Mesenchymal stem cell (in vitro differentiated cells and primary cell): ENCODE measurements around the gene PACRGL.
A peak's percentile ranks its signal among the peaks of the same experiment; 100 is the strongest.

Source experiments
- DNase-seq: peaks from one replicate; pipeline ENCODE4 v3.0.0-alpha.2; 2013
- H2AFZ ChIP-seq: one replicate; pipeline ENCODE4 v1.6.1; 2013; ENCODE audit warnings: low read depth, mild to moderate bottlenecking, control low read depth, inconsistent platforms, low read length, moderate library complexity
- H2AK5ac ChIP-seq: 2 replicates; pipeline ENCODE4 v1.6.1; 2013; ENCODE audit warnings: low read length, moderate library complexity, mild to moderate bottlenecking, inconsistent platforms; ENCODE audit not compliant: severe bottlenecking
- H2BK120ac ChIP-seq: one replicate; pipeline ENCODE4 v1.6.1; 2013; ENCODE audit warnings: low read depth, mild to moderate bottlenecking, inconsistent platforms, low read length, moderate library complexity
- H2BK12ac ChIP-seq, 2 experiments: one replicate each; pipeline ENCODE4 v1.6.1; 2013; ENCODE audit warnings: inconsistent platforms in 2 of 2, low read length in 2 of 2, mild to moderate bottlenecking in 2 of 2, moderate library complexity in 2 of 2, control low read depth in 1 of 2
- H2BK15ac ChIP-seq: one replicate; pipeline ENCODE4 v1.6.1; 2013; ENCODE audit warnings: mild to moderate bottlenecking, low read depth, inconsistent platforms; ENCODE audit not compliant: poor library complexity, severe bottlenecking
- H2BK5ac ChIP-seq: 2 replicates; pipeline ENCODE4 v1.6.1; 2013; ENCODE audit warnings: low read depth, mild to moderate bottlenecking, low read length, control low read depth, inconsistent platforms; ENCODE audit not compliant: poor library complexity, severe bottlenecking
- H3K14ac ChIP-seq, 2 experiments: one replicate each; pipeline ENCODE4 v1.6.1; 2013; ENCODE audit warnings: inconsistent platforms in 2 of 2, low read length in 2 of 2, control low read depth in 1 of 2, mild to moderate bottlenecking in 1 of 2, moderate library complexity in 1 of 2
- H3K18ac ChIP-seq, 2 experiments: one replicate each; pipeline ENCODE4 v1.6.1; 2013; ENCODE audit warnings: inconsistent platforms in 2 of 2, low read length in 2 of 2, control low read depth in 1 of 2, low read depth in 1 of 2, mild to moderate bottlenecking in 1 of 2
- H3K23ac ChIP-seq, 2 experiments: one replicate each; pipeline ENCODE4 v1.6.1; 2013; ENCODE audit warnings: inconsistent platforms in 2 of 2, low read length in 2 of 2, mild to moderate bottlenecking in 2 of 2, moderate library complexity in 2 of 2, control low read depth in 1 of 2
- H3K27ac ChIP-seq: 2 replicates; pipeline ENCODE4 v1.5.1; 2013; ENCODE audit warnings: mild to moderate bottlenecking, moderate library complexity, low read length, control low read depth, inconsistent platforms; ENCODE audit not compliant: poor library complexity, severe bottlenecking
- H3K27me3 ChIP-seq, 2 experiments: 2 replicates each; pipeline versions ENCODE4 v1.6.1 to v1.7.0; 2013; ENCODE audit warnings: low read length in 2 of 2, mild to moderate bottlenecking in 2 of 2, moderate library complexity in 2 of 2, control low read depth in 1 of 2, inconsistent platforms in 1 of 2; ENCODE audit not compliant: control insufficient read depth in 1 of 2, insufficient read depth in 1 of 2
- H3K36me3 ChIP-seq, 2 experiments: 2 replicates each; pipeline versions ENCODE4 v1.6.1 to v1.7.0; 2013; ENCODE audit warnings: low read length in 2 of 2, control low read depth in 1 of 2, inconsistent platforms in 1 of 2, low read depth in 1 of 2, mild to moderate bottlenecking in 1 of 2; ENCODE audit not compliant: insufficient read depth in 2 of 2, control insufficient read depth in 1 of 2
- H3K4ac ChIP-seq, 2 experiments: one replicate each; pipeline ENCODE4 v1.6.1; 2013; ENCODE audit warnings: inconsistent platforms in 2 of 2, low read length in 2 of 2, mild to moderate bottlenecking in 2 of 2, moderate library complexity in 2 of 2, control low read depth in 1 of 2, low read depth in 1 of 2
- H3K4me1 ChIP-seq: 2 replicates; pipeline ENCODE4 v1.6.1; 2013; ENCODE audit warnings: low read depth, low read length, control low read depth; ENCODE audit not compliant: control insufficient read depth, insufficient read depth
- H3K4me2 ChIP-seq: 2 replicates; pipeline ENCODE4 v1.6.1; 2013; ENCODE audit warnings: low read length, mild to moderate bottlenecking, inconsistent platforms; ENCODE audit not compliant: poor library complexity, severe bottlenecking
- H3K4me3 ChIP-seq, 2 experiments: 2 replicates each; pipeline versions ENCODE4 v1.5.1 to v1.7.0; 2013; ENCODE audit warnings: low read length in 2 of 2, mild to moderate bottlenecking in 2 of 2, control low read depth in 1 of 2, low read depth in 1 of 2; ENCODE audit not compliant: insufficient read depth in 1 of 2
- H3K79me1 ChIP-seq: replicated peaks from 2 replicates; pipeline ENCODE4 v1.6.1; 2013; ENCODE audit warnings: mild to moderate bottlenecking, control low read depth, low read length, inconsistent platforms; ENCODE audit not compliant: poor library complexity, severe bottlenecking
- H3K9ac ChIP-seq: 2 replicates; pipeline ENCODE4 v1.7.0; 2013; ENCODE audit warnings: mild to moderate bottlenecking, low read length, moderate library complexity
- H3K9me3 ChIP-seq: 2 replicates; pipeline ENCODE4 v1.7.0; 2013; ENCODE audit warnings: mild to moderate bottlenecking, low read length; ENCODE audit not compliant: control insufficient read depth
- H4K8ac ChIP-seq: one replicate; pipeline ENCODE4 v1.6.1; 2013; ENCODE audit warnings: inconsistent platforms, mild to moderate bottlenecking, low read length, moderate library complexity
- H4K91ac ChIP-seq: one replicate; pipeline ENCODE4 v1.6.1; 2013; ENCODE audit warnings: mild to moderate bottlenecking, low read length, inconsistent platforms
- WGBS: methylation state at CpG from one replicate; pipeline ENCODE4 v1.1.7; 2013; ENCODE audit warnings: mixed read lengths; 5-methylcytosine and 5-hydroxymethylcytosine counted together

Gene PACRGL

DNA sequence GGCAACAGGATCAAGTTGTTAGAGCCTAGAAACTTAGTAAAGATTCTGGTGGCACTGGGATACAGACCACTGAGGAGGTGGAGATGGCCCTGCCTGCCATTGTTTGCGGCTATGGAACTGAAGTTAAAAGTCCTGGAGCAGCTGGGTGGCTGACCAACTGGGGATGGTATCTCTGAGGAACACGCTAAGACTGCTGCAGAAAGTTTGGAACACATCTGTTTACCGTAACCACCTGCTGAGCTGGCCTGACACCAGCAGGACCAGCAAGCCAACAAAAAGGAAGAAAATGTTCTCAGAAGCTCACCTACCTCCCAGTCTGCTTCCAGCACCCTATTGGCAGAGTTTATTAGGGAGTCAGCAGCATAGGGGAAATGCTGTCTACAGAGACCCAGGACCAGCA, 17.4 kb upstream of the PACRGL start:
- Histone ChIP-seq H3K23ac (no peak overlapping the region), H3K27me3 (peaks cover 0 to 6% of the 10 kb centered on the region in 2 experiments), H3K9ac (no peak overlapping the region), H4K8ac (no peak overlapping the region), H3K4me3 (no peak overlapping the region), H2BK5ac (no peak overlapping the region), H3K4me1 (no peaks in the 10 kb centered on the region), H3K79me1 (no peaks in the 10 kb centered on the region), H2AFZ (no peak overlapping the region), H2BK12ac (no peak overlapping the region), H3K18ac (no peak overlapping the region), H3K4me2 (no peak overlapping the region), H2BK15ac (no peak overlapping the region), H3K27ac (no peak overlapping the region), H3K14ac (no peak overlapping the region), H3K36me3 (no peaks in the 10 kb centered on the region), H3K9me3 (no peaks in the 10 kb centered on the region), H4K91ac (no peak overlapping the region), H2AK5ac (no peak overlapping the region), H3K4ac (no peak overlapping the region), H2BK120ac (no peak overlapping the region)
- no peak for DNase-seq
- WGBS = 69% methylated on average over 3 of the region's 3 CpGs

DNA sequence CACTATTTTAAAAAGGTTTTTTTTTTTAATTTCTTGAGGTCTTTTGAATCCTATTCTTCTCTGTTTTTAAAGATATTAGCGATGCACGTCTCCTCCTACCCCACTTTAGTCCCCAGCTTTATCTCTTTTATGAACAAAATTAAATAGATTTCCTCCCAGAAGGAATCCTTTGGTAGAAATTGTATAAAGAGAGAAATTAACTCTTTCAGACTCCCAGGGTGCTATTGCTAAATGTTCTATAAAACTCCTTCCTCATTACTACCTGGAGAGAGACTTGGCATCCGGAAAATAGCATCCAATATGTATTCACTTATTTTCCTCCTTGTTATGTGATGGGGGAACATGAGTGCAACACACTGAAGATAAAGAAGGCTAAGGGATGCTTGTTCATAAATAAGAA, 16.5 kb upstream of the PACRGL start:
- Histone ChIP-seq H3K27ac (no peak overlapping the region), H3K18ac (no peak overlapping the region), H3K14ac (no peak overlapping the region), H3K9me3 (no peaks in the 10 kb centered on the region), H3K9ac (no peak overlapping the region), H2AK5ac (no peak overlapping the region), H2AFZ (no peak overlapping the region), H3K36me3 (no peaks in the 10 kb centered on the region), H3K23ac (no peak overlapping the region), H3K4me2 (no peak overlapping the region), H2BK12ac (no peak overlapping the region), H3K4ac (no peak overlapping the region), H4K8ac (no peak overlapping the region), H2BK120ac (no peak overlapping the region), H2BK5ac (no peak overlapping the region), H3K27me3 (peaks cover 0 to 4% of the 10 kb centered on the region in 2 experiments), H3K79me1 (no peaks in the 10 kb centered on the region), H4K91ac (no peak overlapping the region), H2BK15ac (no peak overlapping the region), H3K4me3 (no peak overlapping the region), H3K4me1 (no peaks in the 10 kb centered on the region)
- WGBS = no CpG with 5 or more reads among the region's 3 CpGs
- DNase-seq = no peak

DNA sequence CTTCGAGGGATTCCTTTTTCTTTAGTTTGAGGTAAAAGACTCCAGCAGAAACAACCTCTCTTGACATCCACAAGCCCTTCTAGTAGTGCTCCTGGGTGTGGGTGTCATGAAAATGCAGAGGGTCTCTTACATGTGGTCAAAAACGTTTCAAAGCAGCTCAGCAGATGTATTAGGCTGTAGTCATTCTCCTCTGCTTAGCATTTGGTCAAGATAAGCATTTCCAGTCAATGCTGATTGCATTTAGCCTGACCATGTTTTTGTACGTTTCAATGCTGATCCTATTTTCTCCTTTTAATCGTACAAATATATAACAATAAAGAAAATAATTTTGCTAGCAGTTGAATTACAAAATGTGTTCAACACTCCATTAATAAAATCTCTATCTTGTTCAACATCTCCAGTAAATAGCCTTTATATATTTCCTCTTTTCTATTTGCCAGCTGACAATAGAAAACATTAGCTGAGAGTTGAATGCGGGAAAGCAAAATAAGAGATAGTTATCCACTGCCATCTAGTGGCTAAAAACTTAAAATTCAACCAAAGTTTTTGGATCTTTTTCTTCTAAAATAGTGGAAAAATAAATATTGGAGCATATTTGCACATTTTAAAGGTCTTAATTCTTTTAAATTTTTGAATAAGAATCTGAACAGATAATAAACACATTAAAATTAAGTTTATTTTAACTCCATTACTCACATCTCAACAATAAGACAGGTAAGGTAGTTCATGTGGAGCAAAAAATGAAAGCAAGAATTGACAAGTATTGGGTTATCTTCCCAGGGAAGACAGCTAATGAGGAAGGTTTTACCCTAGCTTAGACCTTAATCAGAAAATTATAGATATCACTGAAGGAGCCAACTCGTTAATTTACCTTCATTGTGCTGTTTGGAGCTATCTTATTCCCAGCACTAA, 15.2 kb upstream of the PACRGL start:
- DNase-seq = peak; percentile 40
- WGBS = 38% methylated on average over 3 of the region's 6 CpGs
- H3K4me2 ChIP-seq = no peak overlapping the region
- H3K36me3 ChIP-seq = no peaks in the 10 kb centered on the region
- H3K4ac ChIP-seq = no peak overlapping the region
- H2BK15ac ChIP-seq = no peak overlapping the region
- no peaks in the 10 kb centered on the region for H3K9me3 ChIP-seq
- H3K4me1 ChIP-seq = no peaks in the 10 kb centered on the region
- H4K8ac ChIP-seq = no peak overlapping the region
- H3K27me3 ChIP-seq = peaks cover 0 to 4% of the 10 kb centered on the region in 2 experiments
- H3K14ac ChIP-seq = no peak overlapping the region
- H2AK5ac ChIP-seq = no peak overlapping the region
- no peak overlapping the region for H4K91ac ChIP-seq
- no peak overlapping the region for H2BK5ac ChIP-seq
- H2BK120ac ChIP-seq = no peak overlapping the region
- no peak overlapping the region for H3K4me3 ChIP-seq
- H3K9ac ChIP-seq = no peak overlapping the region
- no peak overlapping the region for H3K27ac ChIP-seq
- no peak overlapping the region for H3K23ac ChIP-seq
- no peak overlapping the region for H2AFZ ChIP-seq
- H3K79me1 ChIP-seq = no peaks in the 10 kb centered on the region
- H3K18ac ChIP-seq = no peak overlapping the region
- no peak overlapping the region for H2BK12ac ChIP-seq

- H3K4me3 ChIP-seq = no peak overlapping the region
- H2BK5ac ChIP-seq = no peak overlapping the region
- peak overlapping the region; percentile 29 for H3K9ac ChIP-seq
- H3K79me1 ChIP-seq = no peaks in the 10 kb centered on the region
- H3K4me1 ChIP-seq = no peaks in the 10 kb centered on the region
- DNase-seq = peak; percentile 80
- H4K91ac ChIP-seq = no peak overlapping the region
- H2BK15ac ChIP-seq = no peak overlapping the region
- no peaks in the 10 kb centered on the region for H3K27me3 ChIP-seq
- H3K23ac ChIP-seq = no peak overlapping the region
- no peak overlapping the region for H3K14ac ChIP-seq
- no peak overlapping the region for H3K4me2 ChIP-seq
- H2AFZ ChIP-seq = no peak overlapping the region
- H4K8ac ChIP-seq = no peak overlapping the region
- no peaks in the 10 kb centered on the region for H3K9me3 ChIP-seq
- no peak overlapping the region for H3K18ac ChIP-seq
- 31% methylated on average over 1 of the region's 3 CpGs for WGBS
- H2AK5ac ChIP-seq = no peak overlapping the region
- no peaks in the 10 kb centered on the region for H3K36me3 ChIP-seq
- peak overlapping the region; percentile 0 for H3K27ac ChIP-seq
- no peak overlapping the region for H3K4ac ChIP-seq
- H2BK120ac ChIP-seq = no peak overlapping the region
- H2BK12ac ChIP-seq = no peak overlapping the region
These were observed 12.4 kb upstream of the PACRGL start for GRCh38 chr4:20687864-20688263.
